ENCODE data around the gene DAZAP1. TPM values are rescaled to one million over a fixed set of nuclear protein-coding genes. Genes with fewer than 3 reads are reported as not detected.

DAZAP1 gene
- total RNA-seq, 1 experiment from 2014 or later: 229 TPM

GRCh38 chr19:1433119-1434039, 26.0 kb downstream of the DAZAP1 start:
- POLR2A ChIA-PET (ENCODE audit: low non-redundant PET): no interaction called here
- CTCF ChIA-PET: no interaction called here
- no peak for DNase-seq (ENCODE audit: low spot score)
- Histone ChIP-seq H3K9me3 (ENCODE audit: low read depth, low read length, poor library complexity, severe bottlenecking) (no peaks in the 10 kb centered on the region), H3K36me3 (ENCODE audit: insufficient read depth, low read length, poor library complexity, severe bottlenecking) (peaks cover 61% of the 10 kb centered on the region), H3K27me3 (replicated peaks; ENCODE audit: insufficient read depth, low read depth, low read length, poor library complexity) (no peaks in the 10 kb centered on the region), H3K4me1 (ENCODE audit: insufficient read depth, low read length, poor library complexity, severe bottlenecking) (no peaks in the 10 kb centered on the region), H3K27ac (ENCODE audit: low read depth, low read length, poor library complexity, severe bottlenecking) (no peak overlapping the region), H3K4me3 (ENCODE audit: low read depth, low read length, poor library complexity, severe bottlenecking) (no peak overlapping the region)
- intact Hi-C loops (cut with micrococcal nuclease; ENCODE audit: unreplicated experiment): no loop called here
- TF ChIP-seq, protein P1, sequence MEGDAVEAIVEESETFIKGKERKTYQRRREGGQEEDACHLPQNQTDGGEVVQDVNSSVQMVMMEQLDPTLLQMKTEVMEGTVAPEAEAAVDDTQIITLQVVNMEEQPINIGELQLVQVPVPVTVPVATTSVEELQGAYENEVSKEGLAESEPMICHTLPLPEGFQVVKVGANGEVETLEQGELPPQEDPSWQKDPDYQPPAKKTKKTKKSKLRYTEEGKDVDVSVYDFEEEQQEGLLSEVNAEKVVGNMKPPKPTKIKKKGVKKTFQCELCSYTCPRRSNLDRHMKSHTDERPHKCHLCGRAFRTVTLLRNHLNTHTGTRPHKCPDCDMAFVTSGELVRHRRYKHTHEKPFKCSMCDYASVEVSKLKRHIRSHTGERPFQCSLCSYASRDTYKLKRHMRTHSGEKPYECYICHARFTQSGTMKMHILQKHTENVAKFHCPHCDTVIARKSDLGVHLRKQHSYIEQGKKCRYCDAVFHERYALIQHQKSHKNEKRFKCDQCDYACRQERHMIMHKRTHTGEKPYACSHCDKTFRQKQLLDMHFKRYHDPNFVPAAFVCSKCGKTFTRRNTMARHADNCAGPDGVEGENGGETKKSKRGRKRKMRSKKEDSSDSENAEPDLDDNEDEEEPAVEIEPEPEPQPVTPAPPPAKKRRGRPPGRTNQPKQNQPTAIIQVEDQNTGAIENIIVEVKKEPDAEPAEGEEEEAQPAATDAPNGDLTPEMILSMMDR (conservative IDR thresholded peaks at IDR 0.05; ENCODE audit: low read depth, low read length): no peak
- TF ChIP-seq EZH2 (IDR thresholded peaks at IDR 0.05; ENCODE audit: borderline replicate concordance, low read depth, low read length, poor library complexity, severe bottlenecking): no peak
- no TSS peak for BruUV-seq (replicated peaks)

GRCh38 chr19:1434040-1434366, 26.6 kb downstream of the DAZAP1 start:
- ChIA-PET POLR2A (ENCODE audit: low non-redundant PET) (no interaction called here), CTCF (no interaction called here)
- Histone ChIP-seq H3K27ac (ENCODE audit: low read depth, low read length, poor library complexity, severe bottlenecking) (no peak overlapping the region), H3K36me3 (ENCODE audit: insufficient read depth, low read length, poor library complexity, severe bottlenecking) (peaks cover 54% of the 10 kb centered on the region), H3K4me1 (ENCODE audit: insufficient read depth, low read length, poor library complexity, severe bottlenecking) (no peaks in the 10 kb centered on the region), H3K27me3 (replicated peaks; ENCODE audit: insufficient read depth, low read depth, low read length, poor library complexity) (no peaks in the 10 kb centered on the region), H3K9me3 (ENCODE audit: low read depth, low read length, poor library complexity, severe bottlenecking) (no peaks in the 10 kb centered on the region), H3K4me3 (ENCODE audit: low read depth, low read length, poor library complexity, severe bottlenecking) (no peak overlapping the region)
- no TSS peak for BruUV-seq (replicated peaks)
- no peak for DNase-seq (ENCODE audit: low spot score)
- intact Hi-C loops (cut with micrococcal nuclease; ENCODE audit: unreplicated experiment): no loop called here
- no peak for TF ChIP-seq EZH2 (IDR thresholded peaks at IDR 0.05; ENCODE audit: borderline replicate concordance, low read depth, low read length, poor library complexity, severe bottlenecking)
- TF ChIP-seq, protein P1 (conservative IDR thresholded peaks at IDR 0.05; ENCODE audit: low read depth, low read length): no peak

GRCh38 chr19:1434577-1435060, 27.2 kb downstream of the DAZAP1 start:
- Histone ChIP-seq H3K27me3 (replicated peaks; ENCODE audit: insufficient read depth, low read depth, low read length, poor library complexity) (no peaks in the 10 kb centered on the region), H3K36me3 (ENCODE audit: insufficient read depth, low read length, poor library complexity, severe bottlenecking) (peaks cover 53% of the 10 kb centered on the region), H3K4me3 (ENCODE audit: low read depth, low read length, poor library complexity, severe bottlenecking) (no peak overlapping the region), H3K9me3 (ENCODE audit: low read depth, low read length, poor library complexity, severe bottlenecking) (no peaks in the 10 kb centered on the region), H3K27ac (ENCODE audit: low read depth, low read length, poor library complexity, severe bottlenecking) (no peak overlapping the region), H3K4me1 (ENCODE audit: insufficient read depth, low read length, poor library complexity, severe bottlenecking) (no peaks in the 10 kb centered on the region)
- intact Hi-C loops (cut with micrococcal nuclease; ENCODE audit: unreplicated experiment): no loop called here
- BruUV-seq (replicated peaks): no TSS peak
- no peak for DNase-seq (ENCODE audit: low spot score)
- TF ChIP-seq, protein P1 (conservative IDR thresholded peaks at IDR 0.05; ENCODE audit: low read depth, low read length): no peak
- TF ChIP-seq EZH2 (IDR thresholded peaks at IDR 0.05; ENCODE audit: borderline replicate concordance, low read depth, low read length, poor library complexity, severe bottlenecking): no peak
- POLR2A ChIA-PET (ENCODE audit: low non-redundant PET): no interaction called here
- CTCF ChIA-PET: no interaction called here
